Measurements from ENCODE around the gene YWHAE. TPM values are rescaled to one million over a fixed set of nuclear protein-coding genes. Genes with fewer than 3 reads are reported as not detected.

The YWHAE gene
- polyA plus RNA-seq, 3 donors from 2014 or later = 45.9 to 53.5 (median 48.4) TPM

GRCh38 chr17:1300371-1300905 lies 99.6 kb downstream of the YWHAE start:
- H3K9me3 Mint-ChIP-seq = peaks cover 0 to 2% (median 0%) of the 10 kb centered on the region in 6 donors
- H3K27ac Mint-ChIP-seq = peak overlapping the region in 1 of 6 donors; percentile 58
- no peak for DNase-seq
- no peak overlapping the region for H3K4me3 Mint-ChIP-seq
- peaks cover 31 to 37% of the 10 kb centered on the region in 2 donors for H3K4me1 Mint-ChIP-seq
- H3K36me3 Mint-ChIP-seq = no peaks in the 10 kb centered on the region
- peaks cover 2 to 12% (median 10%) of the 10 kb centered on the region in 3 donors for H3K27me3 Mint-ChIP-seq (ENCODE audit: low read depth in 3 of 3)

GRCh38 chr17:1299552-1300370 lies 100.3 kb downstream of the YWHAE start:
- H3K27me3 Mint-ChIP-seq (ENCODE audit: low read depth in 3 of 3) = peaks cover 4 to 12% (median 12%) of the 10 kb centered on the region in 3 donors
- no peak for DNase-seq
- H3K4me3 Mint-ChIP-seq = no peak overlapping the region
- no peak overlapping the region for H3K27ac Mint-ChIP-seq
- peaks cover 38 to 44% of the 10 kb centered on the region in 2 donors for H3K4me1 Mint-ChIP-seq
- H3K36me3 Mint-ChIP-seq = no peaks in the 10 kb centered on the region
- peaks cover 0 to 2% (median 0%) of the 10 kb centered on the region in 6 donors for H3K9me3 Mint-ChIP-seq

- Mint-ChIP-seq H3K27me3 (ENCODE audit: low read depth in 3 of 3) (peaks cover 16 to 24% (median 22%) of the 10 kb centered on the region in 3 donors), H3K36me3 (peaks cover 0 to 4% (median under 1%) of the 10 kb centered on the region in 3 donors), H3K9me3 (peaks cover 0 to 2% (median 0%) of the 10 kb centered on the region in 6 donors), H3K27ac (no peak overlapping the region), H3K4me3 (peak overlapping the region in 3 of 5 donors; percentile 7 to 50 (median 30)), H3K4me1 (peaks cover 49 to 55% of the 10 kb centered on the region in 2 donors)
- DNase-seq = no peak
Observed at GRCh38 chr17:1298606-1299005, 101.4 kb downstream of the YWHAE start.

Other genes with a start within 250 kb of the YWHAE start
- gene ABR, start 220.2 kb downstream of the YWHAE start, polyA plus RNA-seq = 10 to 100 TPM; 11.2 to 36.2 (median 14.8) TPM
- gene BHLHA9, start 129.8 kb downstream of the YWHAE start, polyA plus RNA-seq = not detected
- gene TRARG1, start 120.6 kb downstream of the YWHAE start, polyA plus RNA-seq = under 1 TPM in 1 of 3 donors, not detected in 2; 0.62 TPM
- 10 to 100 TPM; 10.9 to 20.6 (median 11.1) TPM for gene CRK, start 56.0 kb upstream of the YWHAE start, polyA plus RNA-seq
- under 1 TPM in 2 of 3 donors, not detected in 1; 0.63 to 0.86 TPM for gene MYO1C, start 92.5 kb upstream of the YWHAE start, polyA plus RNA-seq
- gene INPP5K, start 116.4 kb upstream of the YWHAE start, polyA plus RNA-seq = 100 to 1,000 TPM; 113 to 161 (median 120) TPM
- 10 to 100 TPM; 33.6 to 41.5 (median 37.6) TPM for gene PITPNA, start 162.6 kb upstream of the YWHAE start, polyA plus RNA-seq
- 1 to 10 TPM; 3.6 to 8.3 (median 4.5) TPM for gene SLC43A2, start 228.6 kb upstream of the YWHAE start, polyA plus RNA-seq
- gene SCARF1, start 245.5 kb upstream of the YWHAE start, polyA plus RNA-seq = under 1 TPM; 0.12 to 0.95 (median 0.64) TPM
- gene RILP, start 249.6 kb upstream of the YWHAE start, polyA plus RNA-seq = 10 to 100 TPM in 1 of 3 donors, 1 to 10 TPM in 2; 5.0 to 12.7 (median 9.2) TPM

All from immature natural killer cell (primary cell).